Thymus (tissue), 11 donors: ENCODE results near the gene TLR10. TPM values are rescaled to one million over a fixed set of nuclear protein-coding genes. Genes with fewer than 3 reads are reported as not detected.
"Not testable (repeated sequence)": the region's sequence is repeated elsewhere in the genome, so short reads cannot be mapped to it uniquely, and the experiment has no call there.

Experiments used
- DNase-seq, 9 donors: peaks; one replicate each; pipeline ENCODE4 v3.0.0-alpha.2; 2013; ENCODE audit warnings: low spot score in 9 of 9, low read depth in 6 of 9, missing footprints in 1 of 9
- H3K27ac ChIP-seq, 2 donors: one replicate each; pipeline ENCODE4 v1.5.1; 2013; ENCODE audit warnings: control low read depth in 1 of 2, low read depth in 1 of 2, low read length in 1 of 2, mild to moderate bottlenecking in 1 of 2, moderate library complexity in 1 of 2
- H3K27me3 ChIP-seq, 2 donors: one replicate each; pipeline ENCODE4 v1.5.1; 2013; ENCODE audit warnings: low read length in 1 of 2; ENCODE audit not compliant: control insufficient read depth in 2 of 2, insufficient read depth in 1 of 2
- H3K36me3 ChIP-seq, 2 donors: one replicate each; pipeline ENCODE4 v1.5.1; 2013; ENCODE audit warnings: low read length in 1 of 2, mild to moderate bottlenecking in 1 of 2, moderate library complexity in 1 of 2; ENCODE audit not compliant: control insufficient read depth in 2 of 2, insufficient read depth in 2 of 2
- H3K4me1 ChIP-seq, 2 donors: one replicate each; pipeline ENCODE4 v1.5.1; 2013; ENCODE audit warnings: low read length in 2 of 2; ENCODE audit not compliant: control insufficient read depth in 2 of 2, insufficient read depth in 2 of 2
- H3K4me3 ChIP-seq, 2 donors: one replicate each; pipeline ENCODE4 v1.5.1; 2013; ENCODE audit warnings: low read length in 2 of 2, control low read depth in 1 of 2, mild to moderate bottlenecking in 1 of 2
- H3K9me3 ChIP-seq, 2 donors: one replicate each; pipeline ENCODE4 v1.5.1; 2013; ENCODE audit warnings: low read length in 1 of 2, mild to moderate bottlenecking in 1 of 2; ENCODE audit not compliant: control insufficient read depth in 2 of 2, insufficient read depth in 1 of 2
- WGBS: extraction: QIAGEN DNeasy Blood & Tissue Kit; methylation state at CpG from one replicate; pipeline ENCODE4 v1.1.7; 2013; 5-methylcytosine and 5-hydroxymethylcytosine counted together
- polyA plus RNA-seq: library from polyadenylated mRNA; stranded (reverse); fragments of 200-250 nt; gene quantifications from one replicate; pipeline ENCODE4 v1.2.3, GENCODE V29; 2013
- total RNA-seq: library from RNA; stranded (reverse); fragments of 120-200 nt; gene quantifications from one replicate; pipeline ENCODE4 v1.2.4, GENCODE V29; 2013
- donor health status: healthy.

Gene TLR10
- total and polyA plus RNA-seq, 2 donors, result 4.4 to 8.9 TPM

DNA sequence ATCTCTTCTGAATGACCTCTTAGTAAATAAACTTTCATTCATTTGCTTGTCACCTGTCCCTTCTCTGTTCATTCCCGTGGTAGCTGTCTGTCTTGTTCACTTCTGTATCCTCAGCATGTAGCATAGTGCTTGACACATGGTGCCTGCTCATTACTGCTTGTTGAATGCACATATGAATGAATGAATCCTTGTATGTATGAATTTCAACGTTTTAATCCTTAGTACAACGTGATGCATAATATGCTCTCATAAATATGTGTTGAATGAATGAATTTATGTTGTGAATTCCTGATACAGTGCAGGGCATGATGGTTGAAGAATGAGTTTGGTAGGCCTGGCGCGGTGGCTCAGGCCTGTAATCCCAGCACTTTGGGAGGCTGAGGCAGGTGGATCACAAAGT is 3.0 kb downstream of the TLR10 start:
- Histone ChIP-seq H3K27me3 (no peaks in the 10 kb centered on the region), H3K36me3 (no peaks in the 10 kb centered on the region), H3K4me1 (peaks cover 2 to 3% of the 10 kb centered on the region in 2 donors), H3K4me3 (no peak overlapping the region), H3K9me3 (no peaks in the 10 kb centered on the region), H3K27ac (no peak overlapping the region)
- no peak for DNase-seq
- WGBS, result 96% methylated on average over 5 of the region's 5 CpGs

DNA sequence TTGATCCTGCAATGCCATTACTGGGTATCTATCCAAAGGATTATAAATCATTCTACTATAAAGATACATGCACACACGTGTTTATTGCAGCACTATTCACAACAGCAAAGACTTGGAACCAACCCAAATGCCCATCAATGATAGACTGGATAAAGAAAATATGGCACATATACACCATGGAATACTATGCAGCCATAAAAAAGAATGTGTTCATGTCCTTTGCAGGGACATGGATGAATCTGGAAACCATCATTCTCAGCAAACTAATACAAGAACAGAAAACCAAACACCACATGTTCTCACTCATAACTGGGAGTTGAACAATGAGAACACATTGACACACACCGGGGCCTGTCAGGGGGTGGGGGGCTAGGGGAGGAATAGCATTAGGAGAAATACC is 4.9 kb downstream of the TLR10 start:
- not testable (repeated sequence) for H3K4me1 ChIP-seq
- WGBS, result 95% methylated on average over 2 of the region's 2 CpGs

DNA sequence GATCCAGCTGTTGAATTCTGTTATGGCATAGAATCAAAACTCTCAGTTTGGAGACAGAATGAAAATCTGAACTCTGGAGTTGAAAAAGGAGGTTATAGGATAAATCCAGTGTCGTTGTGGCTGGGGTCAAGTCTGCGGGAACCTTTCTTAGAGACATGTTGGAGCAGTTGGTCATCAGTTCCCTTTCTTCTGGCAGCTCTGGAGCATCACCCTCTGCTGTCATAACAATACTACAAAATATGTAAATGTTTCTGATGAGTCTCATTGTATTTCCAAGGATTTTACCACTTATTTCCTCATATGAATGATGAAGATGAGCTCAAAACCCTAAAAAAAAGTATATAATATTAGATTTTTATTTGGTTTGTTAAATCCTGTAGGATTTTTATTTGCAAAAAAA is 7.5 kb downstream of the TLR10 start:
- Histone ChIP-seq H3K4me3 (no peak overlapping the region), H3K36me3 (no peaks in the 10 kb centered on the region), H3K9me3 (no peaks in the 10 kb centered on the region), H3K27me3 (no peaks in the 10 kb centered on the region), H3K4me1 (no peaks in the 10 kb centered on the region), H3K27ac (no peak overlapping the region)
- no peak for DNase-seq
- 98% methylated on average over 2 of the region's 2 CpGs for WGBS

More for the DNA sequence above, 4.9 kb downstream of the TLR10 start:
- not testable (repeated sequence) for H3K36me3 ChIP-seq, H3K9me3 ChIP-seq, H3K4me3 ChIP-seq, H3K27me3 ChIP-seq, H3K27ac ChIP-seq, DNase-seq

DNA sequence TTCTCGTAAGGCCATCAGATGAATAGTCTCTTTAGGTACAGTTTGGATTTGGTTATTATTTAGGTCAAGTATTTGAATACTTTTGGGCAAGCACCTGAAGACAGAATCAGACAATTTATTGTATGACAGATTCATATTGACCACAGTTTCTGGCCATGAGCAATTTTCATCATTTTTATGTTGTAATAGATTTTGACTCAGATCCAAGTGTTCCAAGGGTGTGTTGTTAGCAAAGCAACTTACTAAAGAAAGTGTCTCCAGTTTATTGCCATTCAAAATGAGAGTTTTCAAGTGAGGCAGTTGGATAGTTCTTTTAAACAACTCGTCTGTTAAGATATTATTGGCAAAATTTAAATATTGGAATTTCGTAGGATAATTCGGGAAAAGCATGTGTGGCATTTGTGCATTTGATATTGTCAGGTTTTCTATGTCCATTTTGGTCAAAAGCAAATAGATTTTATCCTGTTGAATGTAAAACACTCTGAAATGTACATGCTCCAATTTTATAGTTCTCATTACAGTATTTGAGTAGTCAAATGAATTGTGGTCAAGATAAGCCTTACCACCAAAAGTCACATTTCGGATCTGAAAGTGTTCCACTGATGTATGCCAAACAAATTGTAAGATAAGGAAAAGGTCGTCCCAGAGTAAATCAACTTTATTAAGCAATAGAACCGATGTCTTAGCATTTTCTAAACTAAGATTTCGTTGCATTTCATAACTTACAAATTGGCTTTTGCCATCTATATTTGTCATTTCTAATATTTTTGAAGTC is 8.4 kb downstream of the TLR10 start:
- 97% methylated on average over 8 of the region's 8 CpGs for WGBS
- Histone ChIP-seq H3K9me3 (no peaks in the 10 kb centered on the region), H3K27me3 (no peaks in the 10 kb centered on the region), H3K4me1 (no peaks in the 10 kb centered on the region), H3K27ac (no peak overlapping the region), H3K4me3 (no peak overlapping the region), H3K36me3 (no peaks in the 10 kb centered on the region)
- DNase-seq, result no peak

DNA sequence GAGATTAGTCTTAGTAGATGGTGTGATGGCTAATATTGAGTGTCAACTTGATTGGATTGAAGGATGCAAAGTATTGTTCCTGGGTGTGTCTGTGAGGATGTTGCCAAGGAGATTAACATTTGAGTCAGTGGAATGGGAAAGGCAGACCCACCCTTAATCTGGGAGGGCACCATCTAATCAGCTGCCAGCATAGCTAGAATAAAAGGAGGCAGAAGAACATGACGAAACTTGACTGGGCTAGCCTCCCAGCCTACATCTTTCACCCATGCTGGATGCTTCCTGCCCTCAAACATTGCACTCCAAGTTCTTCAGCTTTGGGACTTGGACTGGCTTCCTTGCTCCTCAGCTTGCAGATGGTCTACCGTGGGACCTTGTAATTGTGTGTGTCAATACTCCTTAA is 12.5 kb downstream of the TLR10 start:
- not testable (repeated sequence) for H3K27ac ChIP-seq

DNA sequence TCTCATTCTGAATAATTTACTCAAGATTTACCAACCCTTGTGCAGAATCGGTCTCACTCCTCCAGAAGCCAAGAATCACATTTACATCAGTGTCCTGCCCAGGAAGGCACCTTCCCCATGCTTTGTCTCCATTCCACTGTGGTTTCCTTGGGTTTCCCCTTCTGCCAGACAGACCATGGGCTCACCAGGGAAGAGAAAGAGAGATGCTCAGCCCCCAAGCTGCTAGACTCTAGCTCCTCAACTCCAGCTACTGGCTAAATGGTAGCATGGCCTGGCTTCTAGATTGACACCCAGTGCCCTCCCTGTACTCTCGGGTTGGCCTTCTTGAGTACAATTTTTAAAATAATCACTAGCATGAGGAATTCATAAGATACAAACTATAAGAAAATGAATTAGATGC is 12.9 kb downstream of the TLR10 start:
- no peaks in the 10 kb centered on the region for H3K27me3 ChIP-seq
- H3K27ac ChIP-seq, result no peak overlapping the region
- 94% methylated on average over 2 of the region's 2 CpGs for WGBS
- H3K36me3 ChIP-seq, result no peaks in the 10 kb centered on the region
- no peak overlapping the region for H3K4me3 ChIP-seq
- no peaks in the 10 kb centered on the region for H3K4me1 ChIP-seq
- peaks cover 0 to 3% of the 10 kb centered on the region in 2 donors for H3K9me3 ChIP-seq
- no peak for DNase-seq

More for the DNA sequence above, 12.5 kb downstream of the TLR10 start:
- not testable (repeated sequence) for H3K36me3 ChIP-seq, DNase-seq, H3K9me3 ChIP-seq, H3K27me3 ChIP-seq, H3K4me3 ChIP-seq, H3K4me1 ChIP-seq
- WGBS, result 98% methylated on average over 2 of the region's 2 CpGs

DNA sequence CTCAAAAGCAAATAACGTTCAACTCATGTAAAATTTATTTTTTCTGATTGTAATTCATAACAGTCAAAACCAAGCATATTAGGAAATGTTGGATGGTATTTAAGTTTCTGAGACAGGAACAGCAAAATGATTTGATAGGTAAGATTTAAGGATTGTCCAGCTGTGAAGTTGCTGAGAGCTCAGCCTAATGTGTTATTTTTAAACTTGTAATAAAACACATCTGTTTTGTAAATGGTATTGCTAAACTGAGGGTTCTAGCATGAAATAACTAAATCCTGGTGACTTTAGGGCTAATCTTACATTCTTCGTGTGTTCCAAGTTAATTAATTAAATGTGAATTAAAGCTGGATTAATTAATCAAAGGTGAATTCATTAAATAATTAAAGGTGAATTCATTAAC is 13.3 kb downstream of the TLR10 start:
- no peaks in the 10 kb centered on the region for H3K36me3 ChIP-seq
- no peak overlapping the region for H3K27ac ChIP-seq
- H3K27me3 ChIP-seq, result no peaks in the 10 kb centered on the region
- 72% methylated on average over 2 of the region's 2 CpGs for WGBS
- DNase-seq, result no peak
- H3K4me3 ChIP-seq, result no peak overlapping the region
- H3K9me3 ChIP-seq, result peaks cover 0 to 3% of the 10 kb centered on the region in 2 donors
- no peaks in the 10 kb centered on the region for H3K4me1 ChIP-seq

DNA sequence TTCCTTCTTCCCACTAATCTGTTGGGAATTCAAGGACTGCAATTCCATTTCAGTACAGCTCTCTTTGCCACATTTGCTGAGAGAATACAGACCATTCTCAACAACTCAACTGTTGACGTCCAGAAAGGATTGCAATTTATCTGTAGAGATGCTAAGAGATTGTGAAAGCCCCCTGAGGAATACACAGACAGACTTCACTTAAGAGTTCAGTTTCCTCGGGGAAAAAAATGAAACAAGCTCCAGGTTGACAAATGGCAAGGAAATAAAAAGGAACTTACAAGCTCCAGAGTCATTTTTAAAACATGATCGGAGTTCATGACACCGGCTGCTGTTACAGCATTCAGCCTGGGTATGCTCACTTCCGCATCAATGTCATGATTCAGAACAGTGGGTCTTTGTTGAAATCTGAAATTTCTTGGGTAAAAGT is 13.8 kb downstream of the TLR10 start:
- WGBS, result 60% methylated on average over 5 of the region's 5 CpGs
- H3K36me3 ChIP-seq, result no peaks in the 10 kb centered on the region
- H3K27ac ChIP-seq, result no peak overlapping the region
- DNase-seq, result no peak
- no peaks in the 10 kb centered on the region for H3K4me1 ChIP-seq
- H3K9me3 ChIP-seq, result peaks cover 0 to 3% of the 10 kb centered on the region in 2 donors
- no peak overlapping the region for H3K4me3 ChIP-seq
- no peaks in the 10 kb centered on the region for H3K27me3 ChIP-seq

DNA sequence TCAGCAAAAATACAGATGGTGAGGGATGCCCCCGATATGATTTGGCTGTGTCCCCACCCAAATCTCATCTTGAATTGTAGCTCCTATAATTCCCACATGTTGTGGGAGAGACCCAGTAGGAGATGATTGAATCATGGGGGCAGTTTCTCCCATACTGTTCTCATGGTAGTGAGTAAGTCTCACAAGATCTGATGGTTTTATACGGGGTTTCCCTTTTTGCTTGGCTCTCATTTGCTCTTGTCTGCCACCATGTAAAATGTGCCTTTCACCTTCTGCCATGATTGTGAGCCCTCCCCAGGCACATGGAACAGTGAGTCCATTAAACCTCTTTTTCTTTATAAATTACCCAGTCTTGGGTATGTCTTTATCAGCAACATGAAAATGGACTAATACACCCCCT is 15.8 kb downstream of the TLR10 start:
- not testable (repeated sequence) for H3K4me3 ChIP-seq, H3K27ac ChIP-seq, H3K36me3 ChIP-seq, DNase-seq, H3K9me3 ChIP-seq, H3K27me3 ChIP-seq
- WGBS, result 95% methylated on average over 2 of the region's 2 CpGs
- peaks cover 0 to 11% of the 10 kb centered on the region in 2 donors for H3K4me1 ChIP-seq
